Umbilical cord (tissue), 2 donors: ENCODE measurements around the gene MAB21L4. TPM values are rescaled to one million over a fixed set of nuclear protein-coding genes. Genes with fewer than 3 reads are reported as not detected.
A peak's percentile ranks its signal among the peaks of the same experiment; 100 is the strongest.

Experiments used
- DNase-seq: peaks from one replicate; pipeline ENCODE4 v3.0.0-alpha.2; 2015; ENCODE audit warnings: low spot score
- total RNA-seq: library from RNA; depleted of rRNA; stranded (reverse); fragments of >200 nt; gene quantifications from one replicate; pipeline ENCODE4 v1.2.3, GENCODE V29; 2014; ENCODE audit warnings: low replicate concordance; ENCODE audit not compliant: insufficient read depth

MAB21L4 gene
- total RNA-seq, 1 donor from 2014 or later = 1.9 TPM

GRCh38 chr2:240925568-240926515, 29.9 kb upstream of the MAB21L4 start:
- DNase-seq = no peak

GRCh38 chr2:240925191-240925567, 29.2 kb upstream of the MAB21L4 start:
- DNase-seq = no peak

DNA sequence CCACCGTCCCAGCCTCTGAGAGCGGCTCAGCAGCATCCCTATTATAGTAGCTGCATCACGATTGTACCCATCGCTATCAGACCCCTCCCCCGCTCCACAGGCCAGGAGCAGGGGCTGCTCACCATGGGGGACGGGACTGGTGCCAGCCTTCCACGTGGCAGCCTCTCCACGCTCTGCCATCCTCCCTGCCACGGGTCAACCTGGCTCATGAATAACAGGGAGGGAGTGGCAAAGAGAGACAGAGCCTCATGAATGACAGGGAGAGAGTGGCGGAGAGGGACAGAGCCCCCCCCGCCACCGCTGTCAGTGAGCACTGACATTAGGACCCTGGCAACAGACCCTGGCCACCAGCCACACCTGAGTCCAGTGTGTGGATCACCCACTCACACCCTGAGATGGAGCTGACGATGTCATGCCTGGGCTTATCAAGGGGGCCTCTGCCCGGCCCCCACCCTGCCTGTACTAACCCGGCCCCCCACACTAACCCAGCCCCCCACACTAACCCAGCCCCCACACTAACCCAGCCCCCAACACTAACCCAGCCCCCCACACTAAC, 27.1 kb upstream of the MAB21L4 start:
- no peak for DNase-seq

DNA sequence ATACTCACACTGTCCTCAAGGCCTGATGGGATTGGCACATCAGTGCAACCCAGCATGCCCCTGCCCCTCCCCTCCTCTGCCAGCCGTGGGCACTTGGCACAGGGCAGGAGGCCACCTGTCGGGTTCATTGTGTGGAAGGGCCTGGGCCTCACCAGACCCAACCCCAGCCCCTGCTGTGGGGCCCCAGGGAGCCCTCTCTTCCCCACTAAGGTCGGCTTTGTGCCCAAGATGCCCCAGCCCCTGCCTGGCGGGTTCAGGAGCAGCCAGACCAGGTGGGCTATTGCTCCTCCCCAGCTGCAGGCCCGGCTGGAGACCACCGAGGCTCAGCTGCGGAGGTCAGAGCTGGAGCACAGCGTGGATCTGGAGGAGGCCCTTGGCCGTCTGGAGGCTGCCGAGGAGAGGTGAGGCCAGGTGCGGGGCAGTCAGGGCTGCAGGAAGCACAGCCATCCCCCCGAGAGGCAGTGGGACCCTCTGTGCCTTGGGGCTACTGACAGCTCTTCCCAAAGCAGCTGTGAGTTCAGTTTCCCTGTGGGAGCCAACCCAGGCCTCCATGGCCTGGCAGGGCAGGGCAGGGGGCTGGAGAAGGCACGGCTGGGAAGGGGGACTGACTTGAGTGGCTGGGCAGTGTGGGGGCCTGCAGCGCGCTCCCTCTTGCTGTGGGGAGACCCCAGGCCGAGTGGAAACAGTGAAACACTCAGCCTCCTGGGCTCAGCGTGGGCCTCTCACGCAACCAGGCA, 26.5 kb upstream of the MAB21L4 start:
- DNase-seq = no peak

- DNase-seq = no peak
Observed at GRCh38 chr2:240921995-240922244, 26.0 kb upstream of the MAB21L4 start.

DNA sequence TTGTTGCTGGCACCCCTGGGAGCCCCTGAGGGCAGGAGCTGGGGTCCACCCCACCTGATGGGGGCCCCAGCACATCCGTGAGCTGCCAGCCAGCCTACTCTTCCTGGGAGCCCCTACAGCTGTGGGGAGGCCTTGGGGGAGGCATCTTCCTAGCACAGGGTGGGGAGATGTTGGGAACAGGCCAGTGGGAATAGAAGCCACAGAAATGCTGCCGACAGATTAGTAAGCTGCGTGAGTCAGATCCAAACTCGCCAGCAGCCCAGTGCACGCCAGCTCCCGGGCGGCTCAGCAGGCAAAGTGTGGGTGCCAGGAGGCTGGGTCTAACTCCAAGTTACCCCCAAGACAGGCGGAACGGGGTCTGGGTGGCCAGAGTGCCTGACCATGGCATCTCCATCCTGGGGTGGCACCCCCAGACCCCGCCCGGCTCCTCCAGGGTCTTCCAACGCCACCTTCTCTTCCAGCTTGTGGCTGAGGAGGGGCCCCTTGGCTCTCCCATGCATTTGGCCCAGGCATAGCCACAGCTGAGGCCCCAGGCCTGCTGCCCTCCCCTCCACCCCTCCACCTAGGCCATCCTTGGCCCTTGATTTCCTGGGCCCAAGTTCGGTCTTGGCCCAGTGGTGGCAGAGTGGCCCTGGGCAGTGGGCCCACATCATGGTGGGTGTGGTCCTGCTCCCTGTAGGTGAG, 25.5 kb upstream of the MAB21L4 start:
- DNase-seq = peak; percentile 37

DNA sequence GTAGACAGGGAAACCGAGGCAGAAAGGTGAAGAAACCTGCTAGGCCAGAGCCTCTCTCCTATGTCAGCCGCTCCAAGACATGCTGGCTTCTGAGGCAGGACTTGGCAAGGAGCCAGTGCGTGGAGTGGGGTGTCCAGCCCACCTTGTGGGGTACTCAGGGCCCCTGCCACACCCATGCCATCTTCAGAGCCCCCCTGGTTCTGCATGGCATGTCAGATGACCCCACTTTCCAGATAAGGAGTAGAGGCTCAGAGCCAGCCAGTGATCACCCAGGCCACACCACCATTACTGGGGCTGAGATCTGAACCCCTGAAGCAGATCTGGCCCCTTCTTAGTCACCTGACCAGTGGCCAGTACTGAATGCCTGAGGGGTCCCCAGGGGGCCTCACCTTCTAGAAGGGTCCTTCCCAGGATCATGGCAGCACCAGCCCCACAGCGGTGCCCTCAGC, 24.9 kb upstream of the MAB21L4 start:
- DNase-seq = no peak

GRCh38 chr2:240919786-240920782, 24.1 kb upstream of the MAB21L4 start:
- no peak for DNase-seq

GRCh38 chr2:240919161-240919781, 23.3 kb upstream of the MAB21L4 start:
- DNase-seq = no peak

GRCh38 chr2:240918258-240919091, 22.5 kb upstream of the MAB21L4 start:
- DNase-seq = no peak

DNA sequence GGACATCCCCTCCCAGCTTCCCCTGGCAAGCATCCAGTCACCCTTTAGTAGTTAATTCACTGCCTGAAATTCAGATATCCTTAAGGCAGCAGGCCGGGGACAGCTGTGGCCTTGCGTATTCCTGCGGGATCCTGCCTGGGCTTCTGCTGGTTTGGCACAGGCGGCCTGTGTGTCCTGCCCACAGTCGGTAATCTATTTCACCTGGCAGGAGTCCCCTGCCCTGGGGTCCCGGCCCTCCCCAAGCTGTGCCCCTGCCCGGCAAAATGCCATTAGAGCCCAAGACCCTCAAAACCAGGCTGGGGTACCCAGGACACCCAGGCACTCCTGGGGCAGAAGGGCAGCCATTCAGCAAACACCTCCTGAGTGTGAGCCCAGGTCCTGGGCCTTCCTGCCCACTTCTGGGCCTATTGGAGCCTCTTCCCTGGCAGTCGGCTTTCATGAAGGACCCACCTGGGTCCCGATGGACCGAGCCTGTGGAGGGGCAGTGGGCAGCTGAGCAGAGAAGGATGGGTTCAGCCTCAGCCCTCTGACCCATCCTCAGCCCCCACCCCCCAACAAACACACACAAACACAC, 21.8 kb upstream of the MAB21L4 start:
- DNase-seq = no peak

- DNase-seq = no peak
Observed at GRCh38 chr2:240917009-240917683, 21.2 kb upstream of the MAB21L4 start.

DNA sequence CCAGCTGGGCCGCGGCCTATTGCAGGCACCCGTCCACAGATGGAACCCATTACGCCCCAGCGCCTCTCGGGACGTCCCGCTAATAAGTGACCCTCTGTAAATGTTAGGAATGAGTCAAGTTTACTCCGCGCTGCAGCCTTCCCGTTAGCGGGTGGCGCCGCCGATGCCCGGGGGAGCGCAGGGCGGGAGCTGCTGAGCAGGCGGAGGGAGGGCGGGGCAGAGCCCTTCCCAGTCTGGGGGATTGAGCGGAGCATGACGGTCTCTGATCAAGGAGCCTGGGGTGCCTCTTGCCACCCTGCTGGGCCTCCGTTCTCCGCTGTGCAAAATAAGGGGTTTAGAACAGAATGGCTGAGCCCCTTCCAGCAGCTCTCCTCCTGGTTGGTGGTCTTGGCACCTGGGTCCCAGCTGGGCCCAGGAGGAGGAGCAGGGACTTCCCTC, 20.6 kb upstream of the MAB21L4 start:
- DNase-seq = peak; percentile 64

DNA sequence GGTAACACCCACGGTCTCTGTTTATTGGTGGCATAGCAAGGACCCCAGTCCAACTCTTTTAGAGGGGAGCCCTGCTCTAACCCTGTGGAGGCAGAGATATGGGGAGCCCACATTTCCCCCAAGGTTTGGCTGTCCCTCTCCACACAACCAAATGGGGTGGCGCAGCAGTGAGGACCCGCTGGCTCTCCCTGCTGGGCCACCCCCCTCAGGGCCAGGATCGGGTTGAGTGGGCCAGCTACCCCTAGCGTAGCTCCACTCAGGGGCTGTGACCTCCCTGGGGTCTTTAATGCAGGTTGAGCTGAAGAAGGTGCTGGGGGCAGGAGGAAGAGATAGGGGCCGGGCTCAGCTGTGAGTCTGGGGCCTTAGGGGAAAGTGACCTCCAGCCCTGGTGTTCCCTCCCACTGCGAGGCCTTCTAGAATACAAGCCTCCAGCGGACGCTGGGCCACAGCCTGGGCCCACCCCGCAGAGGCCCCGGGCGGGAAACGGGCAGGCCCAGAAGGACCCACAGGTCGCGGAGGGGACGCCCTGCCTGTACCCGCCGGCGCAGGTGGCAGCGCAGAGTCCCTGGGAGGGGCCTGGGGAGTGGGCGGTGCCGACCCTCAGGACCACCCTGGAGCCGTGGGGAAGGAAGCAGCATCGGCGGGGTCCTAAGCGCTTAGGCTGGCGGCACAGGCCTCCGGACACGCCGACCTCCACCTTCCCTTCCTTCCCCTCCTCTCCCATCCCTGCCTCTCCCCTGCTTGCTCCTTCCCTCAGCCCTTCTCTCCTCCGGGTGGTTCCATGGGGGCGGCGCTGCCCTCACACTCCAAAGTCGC, 19.8 kb upstream of the MAB21L4 start:
- DNase-seq = no peak

DNA sequence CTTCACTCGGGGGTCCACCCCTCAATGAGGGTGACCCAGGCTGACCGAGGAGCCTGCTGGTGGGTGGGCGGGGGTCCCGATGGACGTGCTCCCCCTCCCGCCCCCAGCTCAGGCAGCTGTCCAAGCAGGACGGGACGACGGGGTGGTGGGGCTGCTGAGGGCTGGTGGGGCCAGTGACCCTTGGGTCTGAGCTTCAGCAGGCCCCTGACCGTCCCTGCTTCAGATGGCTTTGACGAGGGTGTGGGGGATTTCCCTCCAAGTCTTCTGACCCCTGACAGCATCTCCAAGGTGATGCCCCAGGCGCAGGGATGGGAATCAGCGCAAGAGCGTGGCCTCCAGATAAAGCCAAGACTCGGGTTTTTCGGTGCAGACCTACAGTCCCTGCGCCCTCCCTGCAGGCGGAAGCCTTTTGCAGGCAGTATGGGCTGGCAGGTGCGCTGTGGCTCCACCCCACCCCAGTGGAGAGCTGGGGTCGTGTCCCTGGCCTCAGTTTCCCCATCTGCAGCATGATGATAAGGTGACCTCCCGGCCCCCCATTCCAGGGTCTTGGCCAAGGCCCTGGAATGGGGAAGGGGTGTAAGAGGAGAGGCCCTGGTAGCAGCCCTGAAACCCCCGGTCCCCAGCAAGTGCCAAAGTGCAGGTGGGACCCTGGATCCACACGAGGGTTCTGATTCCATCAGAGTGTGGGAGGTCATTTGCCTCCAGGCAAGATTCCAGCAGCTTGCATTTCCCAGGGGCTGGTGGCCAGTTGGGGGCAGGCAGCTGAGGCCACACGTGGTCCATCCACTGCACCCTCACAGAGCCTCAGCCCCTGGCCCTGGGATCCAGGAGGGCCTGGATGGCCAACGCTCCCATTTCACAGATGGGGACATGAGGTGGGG, 18.9 kb upstream of the MAB21L4 start:
- no peak for DNase-seq

DNA sequence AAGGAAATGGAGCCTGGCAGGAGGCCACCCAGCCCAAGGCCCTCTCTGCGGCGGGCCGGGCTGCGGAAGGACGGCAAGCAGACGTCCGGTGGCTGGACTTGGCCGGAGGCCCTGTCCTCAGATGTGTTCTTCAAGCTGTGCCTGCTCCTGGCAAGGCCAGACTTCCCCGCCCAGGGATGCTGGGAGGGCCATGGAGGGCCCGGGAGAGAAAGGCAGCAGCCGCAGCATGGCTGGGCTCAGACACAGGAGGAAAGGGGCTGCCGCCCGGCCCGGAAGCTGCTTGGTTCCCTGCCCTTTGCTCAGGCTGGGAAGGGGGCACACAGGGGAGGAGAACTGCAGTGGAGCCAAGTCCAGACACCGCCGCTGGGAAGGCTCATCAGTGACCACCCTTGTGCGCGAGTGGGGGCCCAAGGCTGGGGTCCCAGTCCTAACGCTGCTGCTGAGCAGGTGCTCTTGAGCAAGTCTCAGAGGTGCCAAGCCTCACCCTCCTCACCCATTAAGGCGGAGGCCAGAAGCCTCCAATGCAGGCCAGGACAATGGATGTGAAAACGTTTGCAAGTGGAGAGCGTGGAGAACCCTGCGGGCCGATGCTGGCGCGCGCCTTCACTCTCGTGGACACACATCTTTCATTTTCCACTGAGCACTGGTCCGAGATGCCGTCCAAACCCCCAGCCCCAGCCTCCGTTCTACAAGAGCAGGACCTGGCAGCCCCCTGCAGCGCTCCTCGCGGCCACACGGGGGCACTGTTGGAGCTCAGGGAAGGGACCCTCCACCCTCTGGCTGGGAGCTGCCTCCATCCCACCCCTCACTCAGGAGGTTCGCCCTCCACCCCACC, 18.1 kb upstream of the MAB21L4 start:
- DNase-seq = peak; percentile 60
